GM19467 (cell line): ENCODE data around the gene SARDH.

ENCODE experiments used
- ATAC-seq: cut with Tn5 transposase; IDR thresholded peaks from one replicate; pipeline ENCODE4 v1.9.1; 2021; ENCODE audit warnings: mild to moderate bottlenecking, moderate library complexity; ENCODE audit not compliant: unreplicated experiment

The SARDH gene

GRCh38 chr9:133733796-133734533 lies 4.2 kb downstream of the SARDH start:
- ATAC-seq = no peak

GRCh38 chr9:133733421-133733795 lies 4.7 kb downstream of the SARDH start:
- no peak for ATAC-seq

GRCh38 chr9:133732639-133733408 lies 5.3 kb downstream of the SARDH start:
- no peak for ATAC-seq

- ATAC-seq = no peak
Measured at GRCh38 chr9:133731876-133732638, 6.1 kb downstream of the SARDH start.

- ATAC-seq = no peak
Measured at GRCh38 chr9:133730994-133731715, 7.0 kb downstream of the SARDH start.

- no peak for ATAC-seq
Measured at GRCh38 chr9:133729617-133730281, 8.4 kb downstream of the SARDH start.

- ATAC-seq = no peak
Measured at GRCh38 chr9:133728856-133729616, 9.1 kb downstream of the SARDH start.

GRCh38 chr9:133727876-133728441 lies 10.2 kb downstream of the SARDH start:
- ATAC-seq = no peak

GRCh38 chr9:133727277-133727875 lies 10.8 kb downstream of the SARDH start:
- no peak for ATAC-seq

- ATAC-seq = no peak
Measured at GRCh38 chr9:133726401-133727276, 11.5 kb downstream of the SARDH start.

- ATAC-seq = no peak
Measured at GRCh38 chr9:133725886-133726285, 12.3 kb downstream of the SARDH start.

GRCh38 chr9:133718563-133719315 lies 19.4 kb downstream of the SARDH start:
- ATAC-seq = no peak

- ATAC-seq = no peak
Measured at GRCh38 chr9:133717113-133718031, 20.8 kb downstream of the SARDH start.

GRCh38 chr9:133716564-133717112 lies 21.5 kb downstream of the SARDH start:
- no peak for ATAC-seq

GRCh38 chr9:133715866-133716563 lies 22.1 kb downstream of the SARDH start:
- no peak for ATAC-seq
